Hindlimb muscle (tissue), 1 donor: ENCODE results near the gene MAGED2. TPM values are rescaled to one million over a fixed set of nuclear protein-coding genes. Genes with fewer than 3 reads are reported as not detected.
"Not testable (repeated sequence)": the region's sequence is repeated elsewhere in the genome, so short reads cannot be mapped to it uniquely, and the experiment has no call there.

Experiments used
- DNase-seq: peaks from one replicate; pipeline ENCODE4 v3.0.0-alpha.2; 2013
- polyA plus RNA-seq: library from polyadenylated mRNA; unstranded; fragments of 120-200 nt; gene quantifications from one replicate; pipeline ENCODE4 v1.2.1, GENCODE V29; 2013; ENCODE audit not compliant: insufficient read length

The MAGED2 gene, protein sequence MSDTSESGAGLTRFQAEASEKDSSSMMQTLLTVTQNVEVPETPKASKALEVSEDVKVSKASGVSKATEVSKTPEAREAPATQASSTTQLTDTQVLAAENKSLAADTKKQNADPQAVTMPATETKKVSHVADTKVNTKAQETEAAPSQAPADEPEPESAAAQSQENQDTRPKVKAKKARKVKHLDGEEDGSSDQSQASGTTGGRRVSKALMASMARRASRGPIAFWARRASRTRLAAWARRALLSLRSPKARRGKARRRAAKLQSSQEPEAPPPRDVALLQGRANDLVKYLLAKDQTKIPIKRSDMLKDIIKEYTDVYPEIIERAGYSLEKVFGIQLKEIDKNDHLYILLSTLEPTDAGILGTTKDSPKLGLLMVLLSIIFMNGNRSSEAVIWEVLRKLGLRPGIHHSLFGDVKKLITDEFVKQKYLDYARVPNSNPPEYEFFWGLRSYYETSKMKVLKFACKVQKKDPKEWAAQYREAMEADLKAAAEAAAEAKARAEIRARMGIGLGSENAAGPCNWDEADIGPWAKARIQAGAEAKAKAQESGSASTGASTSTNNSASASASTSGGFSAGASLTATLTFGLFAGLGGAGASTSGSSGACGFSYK
- polyA plus RNA-seq: 988 TPM

- DNase-seq: peak; percentile 72
Observed at GRCh38 chrX:54807524-54808108, at the start of gene MAGED2. Gene MAGED2 (plus strand): TSS chrX:54807745. CDS start chrX:54809332, 1,587 bp downstream.

DNA sequence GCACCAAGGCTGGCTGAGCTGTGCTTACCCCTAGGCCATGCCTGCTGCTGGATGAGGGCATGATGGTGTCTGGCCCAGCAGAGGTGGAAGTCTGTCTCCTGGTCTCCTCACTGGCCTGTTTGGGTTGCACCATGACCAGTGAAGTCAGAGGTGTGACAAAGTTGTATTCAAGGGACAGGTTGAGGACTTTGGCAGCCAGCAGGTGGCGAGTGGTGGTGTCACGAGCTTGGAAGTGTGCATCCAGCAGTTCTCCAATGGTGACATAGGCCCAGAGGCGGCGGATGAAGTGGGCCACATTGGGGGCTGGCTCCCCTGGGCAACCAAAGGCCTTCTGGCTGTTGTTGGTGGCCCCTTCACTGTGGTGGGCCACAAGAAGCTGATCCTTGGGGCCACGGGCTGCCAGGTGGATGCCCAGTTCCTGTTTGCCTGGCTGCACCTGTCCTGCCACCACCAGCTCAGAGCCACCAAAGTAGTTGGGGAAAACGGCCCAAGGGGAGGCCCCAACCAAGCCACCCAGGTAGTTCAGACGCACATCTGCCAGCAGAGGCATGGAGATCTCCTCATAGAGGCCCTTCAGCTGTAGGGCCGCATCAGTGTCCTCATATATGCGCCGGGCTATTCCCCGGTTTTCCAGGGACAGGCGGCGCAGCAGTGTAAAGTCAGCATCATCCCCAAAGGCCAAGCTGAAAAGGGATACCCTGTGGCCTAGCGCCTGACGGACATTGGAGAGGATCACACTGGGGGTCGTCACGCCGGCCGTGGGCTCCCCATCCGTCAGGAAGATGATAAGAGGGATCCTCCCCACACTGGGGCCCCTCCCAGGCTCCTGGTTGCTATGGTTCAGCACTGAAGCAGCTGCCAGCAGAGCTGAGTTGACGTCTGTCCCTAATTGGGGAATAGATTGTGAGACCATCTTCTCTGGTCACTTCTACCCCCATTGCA, 49.2 kb upstream of the MAGED2 start:
- no peak for DNase-seq

GRCh38 chrX:54774391-54775094, 33.0 kb upstream of the MAGED2 start:
- DNase-seq: peak; percentile 74

GRCh38 chrX:54776061-54776460, 31.5 kb upstream of the MAGED2 start:
- no peak for DNase-seq

DNA sequence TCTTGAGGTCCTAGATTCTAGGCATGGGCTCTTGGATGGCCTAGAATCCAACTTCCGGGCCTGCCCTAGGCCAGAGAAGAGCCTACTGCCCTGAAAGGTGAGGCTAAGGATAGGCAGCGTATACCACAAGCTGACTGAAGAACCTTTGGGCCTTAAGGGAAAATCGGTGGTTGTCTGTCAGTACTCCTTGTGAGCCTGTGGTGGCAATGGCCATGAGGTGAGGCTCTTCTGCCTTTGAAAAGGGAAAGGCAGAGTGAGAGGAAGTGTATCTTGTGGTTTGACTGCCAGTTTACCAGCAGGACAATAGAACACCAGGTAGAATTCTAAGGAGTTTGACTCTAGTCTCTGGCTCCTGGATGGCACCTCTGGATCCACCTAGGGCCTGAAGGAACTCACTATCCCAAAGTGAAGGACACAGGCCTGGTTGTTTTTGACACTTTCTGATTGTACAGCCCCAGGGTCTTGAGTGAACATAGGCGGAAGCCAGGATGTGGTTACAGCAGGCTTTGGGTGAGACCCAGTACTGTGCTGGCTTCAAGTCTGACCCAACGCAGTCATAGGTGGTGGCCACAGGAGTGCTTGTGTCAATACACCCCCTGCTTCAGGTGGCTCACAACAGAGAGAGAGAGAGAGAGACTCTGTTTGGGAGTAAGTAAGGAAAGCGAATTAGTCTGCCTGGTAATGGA, 30.4 kb upstream of the MAGED2 start:
- no peak for DNase-seq

DNA sequence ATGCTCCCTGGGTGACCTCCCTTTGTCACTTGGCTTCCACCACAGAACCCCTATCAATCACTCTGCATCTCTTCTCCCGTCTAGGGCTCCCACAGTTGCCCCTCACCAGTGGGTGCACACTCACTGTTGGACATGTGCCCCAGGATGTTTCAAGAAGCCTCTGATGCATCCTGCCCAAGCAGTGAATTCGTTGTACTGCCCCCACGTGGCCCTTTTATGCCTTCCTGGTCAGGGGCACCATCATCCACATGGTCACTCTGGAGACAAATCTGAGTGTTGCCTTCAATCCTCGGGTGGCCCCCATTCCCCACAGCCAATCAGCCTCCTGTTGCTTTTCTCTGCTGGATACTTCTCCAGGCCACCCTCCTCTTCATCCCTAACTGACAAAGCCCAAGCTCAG, 21.6 kb upstream of the MAGED2 start:
- DNase-seq: no peak

DNA sequence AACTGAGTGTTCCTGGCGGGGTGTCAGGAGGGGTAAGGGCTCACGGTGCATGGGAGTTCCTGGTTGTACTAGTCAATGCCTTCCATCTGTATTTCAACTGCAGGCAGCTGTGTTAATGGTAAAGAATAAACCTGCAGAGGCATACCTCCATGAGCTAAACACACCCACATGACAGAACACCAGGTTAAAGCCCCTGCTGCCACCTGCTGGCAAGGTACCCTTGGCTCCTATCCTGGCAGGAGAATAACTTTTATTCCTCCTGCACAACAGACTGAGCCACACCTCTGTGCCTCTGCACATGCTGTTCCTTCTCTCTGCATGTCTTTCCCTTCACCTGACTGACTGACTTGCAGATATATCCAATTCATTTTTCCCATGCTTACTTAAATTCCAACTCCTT, 20.6 kb upstream of the MAGED2 start:
- no peak for DNase-seq

DNA sequence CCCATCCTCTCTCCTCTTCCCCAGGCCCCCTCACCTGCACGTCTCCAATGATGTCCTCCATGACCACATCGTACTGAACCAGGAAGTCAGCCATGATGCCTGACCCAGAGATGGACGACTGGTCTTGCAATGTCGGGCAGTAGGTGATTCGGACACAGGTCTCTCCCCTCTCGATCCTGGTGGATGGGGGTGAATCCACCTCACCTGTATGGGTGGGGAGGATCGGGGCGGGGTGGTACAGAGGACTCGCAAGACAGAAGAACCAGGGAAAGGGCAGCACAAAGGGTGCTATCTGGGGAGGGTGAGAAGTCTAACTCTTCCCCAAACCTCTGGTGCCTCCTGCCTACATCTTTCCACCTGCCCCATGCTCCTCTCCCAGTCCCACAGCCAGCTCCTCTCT, 19.1 kb upstream of the MAGED2 start:
- no peak for DNase-seq

GRCh38 chrX:54789405-54789804, 18.1 kb upstream of the MAGED2 start:
- DNase-seq: not testable (repeated sequence)

GRCh38 chrX:54794028-54794427, 13.5 kb upstream of the MAGED2 start:
- DNase-seq: peak; percentile 66

DNA sequence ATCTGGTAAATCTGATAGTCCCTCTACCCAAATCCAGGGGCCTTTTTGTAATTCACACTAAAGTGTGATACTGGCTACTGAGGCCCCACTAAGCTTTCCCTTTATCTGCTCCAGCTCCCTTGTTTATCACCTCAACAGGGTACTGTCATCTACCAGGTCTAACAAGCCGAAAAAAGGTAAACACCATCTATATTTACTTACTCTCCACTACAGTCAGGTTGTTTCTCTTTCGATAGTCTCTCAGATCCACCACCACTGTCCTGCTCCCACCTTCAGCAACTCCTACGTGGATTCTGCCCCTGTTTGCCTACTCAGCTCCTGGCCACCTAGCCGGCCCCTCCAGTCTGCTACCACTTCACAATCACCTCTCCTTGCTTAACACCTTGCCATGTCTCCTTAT, 12.8 kb upstream of the MAGED2 start:
- no peak for DNase-seq

GRCh38 chrX:54798137-54798536, 9.4 kb upstream of the MAGED2 start, which contains the start of gene ITIH6:
Gene ITIH6 (minus strand): TSS chrX:54798255. CDS start chrX:54798210, 45 bp downstream.
- no peak for DNase-seq

DNA sequence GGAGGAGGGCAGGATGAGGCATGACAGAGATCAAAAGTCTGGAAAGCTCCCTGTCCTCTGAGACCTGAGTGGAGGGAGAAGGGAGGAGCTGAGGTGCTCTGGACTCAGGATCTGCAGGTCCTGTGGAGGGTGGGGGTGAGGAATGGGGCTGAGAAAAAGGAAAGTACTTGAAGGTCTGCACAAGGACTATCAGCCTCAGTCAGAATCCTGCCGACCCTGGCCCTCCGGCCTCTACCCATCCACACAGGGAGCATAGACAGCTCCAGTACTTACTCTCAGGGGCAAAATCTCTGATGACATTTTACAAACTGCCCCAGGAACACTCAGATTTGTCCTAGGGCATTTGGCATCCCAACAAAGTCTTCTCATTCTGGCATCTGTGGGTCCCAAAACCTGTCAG, 8.5 kb upstream of the MAGED2 start:
- no peak for DNase-seq

DNA sequence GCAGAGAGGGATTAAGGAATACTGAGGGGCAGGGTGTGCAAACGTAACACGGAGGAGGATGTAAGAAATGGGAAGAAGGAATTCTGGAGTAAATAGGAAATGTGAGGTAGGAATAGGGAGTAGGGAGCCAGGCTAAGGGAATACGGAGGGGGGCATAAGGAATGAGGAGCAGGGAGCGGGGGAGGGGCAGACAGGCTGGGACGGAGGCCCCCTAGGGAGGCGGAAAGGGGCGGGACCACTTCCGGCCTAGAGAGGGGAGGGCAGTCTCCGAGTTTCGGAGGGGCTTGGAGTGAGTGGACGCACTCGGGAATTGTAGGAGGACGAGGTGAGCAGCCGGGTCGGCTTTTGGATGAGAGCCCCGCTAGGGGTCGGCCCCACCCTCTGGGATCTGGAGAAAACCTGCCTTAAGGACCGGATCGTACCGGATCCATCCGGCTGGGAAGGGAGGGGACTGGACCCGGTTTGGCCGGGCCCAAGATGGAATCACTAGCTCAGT, 612 bp downstream of the MAGED2 start:
- peak; percentile 84 for DNase-seq

DNA sequence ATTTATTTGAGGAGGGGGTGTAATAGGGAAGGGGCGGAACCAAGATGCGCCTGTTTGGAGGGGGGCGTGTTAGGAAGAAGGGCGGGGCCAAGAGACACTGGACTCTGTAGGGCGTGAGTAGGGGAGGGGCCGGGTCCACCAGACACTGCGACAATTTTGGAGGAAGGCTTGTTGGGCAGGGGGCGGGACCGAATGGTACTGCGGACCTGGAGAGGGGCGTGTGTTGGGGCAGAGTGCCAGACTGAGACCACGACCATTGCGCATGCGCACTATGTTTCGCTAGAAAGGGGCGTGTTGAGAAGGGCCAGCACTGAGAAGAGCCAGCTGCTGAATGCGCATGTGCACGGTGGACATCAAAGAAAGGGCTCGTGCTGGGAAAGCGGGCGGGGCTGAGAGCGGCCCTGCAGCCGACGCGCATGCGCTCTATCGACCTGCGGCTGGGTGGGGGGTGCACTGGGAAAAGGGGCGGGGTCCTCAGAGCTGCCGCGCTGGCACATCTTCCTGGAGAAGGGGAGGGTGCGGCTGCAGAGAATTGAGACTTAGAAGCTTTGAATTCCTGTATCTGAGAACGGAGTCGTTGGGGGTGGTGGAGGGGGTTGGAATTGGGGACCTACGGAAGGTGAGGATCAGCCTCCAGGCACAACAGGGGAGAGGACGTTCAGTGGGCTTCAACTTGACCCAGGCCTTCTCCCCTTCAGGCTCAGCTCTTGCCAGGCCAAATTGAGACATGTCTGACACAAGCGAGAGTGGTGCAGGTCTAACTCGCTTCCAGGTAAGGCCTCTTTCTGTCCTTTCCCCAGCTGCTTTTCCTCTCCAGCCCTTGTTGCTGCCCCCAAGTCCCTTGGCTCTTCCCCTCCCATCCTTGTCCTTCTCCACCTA, 1.3 kb downstream of the MAGED2 start:
- peak; percentile 95 for DNase-seq

GRCh38 chrX:54810532-54810931, 3.0 kb downstream of the MAGED2 start:
- DNase-seq: no peak

- no peak for DNase-seq
Observed at GRCh38 chrX:54811301-54811885, 3.8 kb downstream of the MAGED2 start.

DNA sequence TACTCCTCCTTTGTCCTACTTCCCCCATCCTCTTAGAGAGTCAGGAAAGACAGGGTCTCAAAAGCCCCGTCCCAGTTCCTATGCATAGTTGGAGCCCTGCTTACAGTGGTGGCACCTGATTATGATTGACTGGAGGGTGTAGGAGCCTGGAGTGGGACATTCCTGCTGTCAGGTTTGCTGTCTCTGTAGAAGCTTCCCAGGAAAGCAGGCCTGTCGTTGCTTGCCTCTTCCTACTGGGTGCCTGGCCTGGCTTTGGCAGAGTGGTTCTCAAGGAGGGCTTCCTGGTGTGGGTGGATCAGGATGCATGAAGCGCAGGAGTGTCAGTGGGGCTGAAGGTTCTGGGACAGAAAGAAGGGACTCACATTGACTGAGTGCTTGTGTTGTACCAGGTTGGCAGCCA, 4.8 kb downstream of the MAGED2 start:
- no peak for DNase-seq

DNA sequence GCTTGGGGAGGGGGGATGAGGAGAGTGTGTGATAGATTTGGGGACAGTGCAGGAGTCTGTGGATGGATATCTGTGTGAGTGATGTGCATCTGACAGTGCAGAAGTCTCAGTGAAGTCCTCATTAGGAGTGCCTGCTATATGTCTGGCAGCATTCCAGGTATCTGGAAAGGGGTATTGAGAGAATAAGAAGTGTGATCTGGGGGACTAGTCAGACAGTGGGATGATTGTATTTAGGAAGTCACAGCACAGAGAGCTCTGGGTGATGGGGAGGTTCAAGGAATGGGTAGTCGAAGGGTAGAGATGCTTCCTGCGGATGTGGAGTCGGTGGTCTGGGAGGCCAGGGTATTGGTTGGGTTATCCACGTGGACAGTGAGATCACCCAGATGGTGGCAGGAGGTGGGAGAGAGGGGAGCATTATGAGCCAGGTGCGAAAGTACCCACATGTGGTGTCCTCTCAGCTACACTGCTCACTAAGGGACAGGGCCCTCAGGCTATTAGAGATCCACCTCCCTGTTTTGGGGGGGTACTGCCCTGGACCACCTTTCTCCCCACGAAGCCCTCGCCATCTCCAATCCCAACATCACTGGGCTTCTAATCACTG, 9.8 kb downstream of the MAGED2 start:
- no peak for DNase-seq
